SIG-M5 treated with dmso at 0.1 percent for 504 hours (cell line): ENCODE measurements around the gene U2AF1.
"Not testable (repeated sequence)": the region's sequence is repeated elsewhere in the genome, so short reads cannot be mapped to it uniquely, and the experiment has no call there.

ENCODE experiments used
- DNase-seq: peaks from one replicate; lab custom pipeline; 2025; ENCODE audit not compliant: unreplicated experiment; lab: John Stamatoyannopoulos, UW

U2AF1 gene

GRCh38 chr21:43076643-43077042 lies 30.7 kb downstream of the U2AF1 start:
- not testable (repeated sequence) for DNase-seq

- DNase-seq = not testable (repeated sequence)
These were observed 31.2 kb downstream of the U2AF1 start for GRCh38 chr21:43076023-43076637.

GRCh38 chr21:43075170-43076022 lies 32.0 kb downstream of the U2AF1 start, which contains the start of gene CBS:
TSS of gene CBS (minus strand) at chr21:43075835. CDS start at chr21:43072193, 3,642 bp downstream.
- DNase-seq = not testable (repeated sequence)

GRCh38 chr21:43074401-43075169 lies 32.8 kb downstream of the U2AF1 start:
- not testable (repeated sequence) for DNase-seq

GRCh38 chr21:43072742-43073141 lies 34.6 kb downstream of the U2AF1 start:
- DNase-seq = not testable (repeated sequence)

GRCh38 chr21:43069682-43070081 lies 37.7 kb downstream of the U2AF1 start:
- DNase-seq = not testable (repeated sequence)

GRCh38 chr21:43068065-43068464 lies 39.3 kb downstream of the U2AF1 start:
- not testable (repeated sequence) for DNase-seq

- DNase-seq = not testable (repeated sequence)
These were observed 40.7 kb downstream of the U2AF1 start for GRCh38 chr21:43066690-43067089.

- not testable (repeated sequence) for DNase-seq
These were observed 41.4 kb downstream of the U2AF1 start for GRCh38 chr21:43065991-43066390.

- not testable (repeated sequence) for DNase-seq
These were observed 43.0 kb downstream of the U2AF1 start for GRCh38 chr21:43064265-43064917.

GRCh38 chr21:43062955-43063664 lies 44.3 kb downstream of the U2AF1 start:
- DNase-seq = not testable (repeated sequence)

- DNase-seq = not testable (repeated sequence)
These were observed 54.3 kb downstream of the U2AF1 start for GRCh38 chr21:43053112-43053511.

GRCh38 chr21:43045876-43046821 lies 61.2 kb downstream of the U2AF1 start:
- not testable (repeated sequence) for DNase-seq

GRCh38 chr21:43045165-43045875 lies 62.0 kb downstream of the U2AF1 start:
- not testable (repeated sequence) for DNase-seq

GRCh38 chr21:43044547-43044946 lies 62.8 kb downstream of the U2AF1 start:
- not testable (repeated sequence) for DNase-seq

- DNase-seq = not testable (repeated sequence)
These were observed 64.1 kb downstream of the U2AF1 start for GRCh38 chr21:43043291-43043690.
